ENCODE data around the gene GPC5. TPM values are rescaled to one million over a fixed set of nuclear protein-coding genes. Genes with fewer than 3 reads are reported as not detected.

Gene GPC5
- total and polyA plus RNA-seq, 2 of the 8 experiments (the other 6 are each of a cell fraction or from before 2014, with no cell fraction given), result 0.20 to 0.39 TPM

DNA sequence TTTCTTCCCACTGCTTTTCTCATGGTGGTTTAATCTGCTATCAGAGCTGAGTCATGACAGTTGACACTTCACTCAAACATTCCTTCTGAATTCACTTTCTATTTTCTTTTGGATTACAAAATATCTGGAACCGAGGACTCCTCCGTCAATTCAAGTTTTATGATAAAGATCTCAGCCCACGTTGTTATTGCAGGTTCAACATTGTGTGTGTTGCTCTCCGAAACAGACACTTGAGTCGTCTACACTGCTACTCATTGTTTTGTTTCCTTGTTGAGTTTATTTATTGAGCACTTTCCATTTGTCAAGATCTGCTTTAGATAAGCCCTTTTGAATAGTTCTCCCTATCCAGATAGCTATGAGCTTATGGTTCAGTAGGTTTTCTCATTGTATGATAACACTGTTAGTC lies 1192.1 kb downstream of the GPC5 start:
- Histone ChIP-seq H2BK20ac (ENCODE audit: low read length) (no peak overlapping the region), H4K20me1 (replicated peaks in 1 of 2; ENCODE audit: control insufficient read depth in 1 of 2, insufficient read depth in 2 of 2, low read length in 2 of 2) (no peaks in the 10 kb centered on the region), H4K91ac (replicated peaks; ENCODE audit: insufficient read length, low read length) (no peak overlapping the region), H2BK120ac (replicated peaks; ENCODE audit: low read depth, low read length) (no peak overlapping the region), H4K5ac (ENCODE audit: insufficient read length, low read depth, low read length) (no peak overlapping the region), H3K4me1 (replicated peaks in 1 of 4; ENCODE audit: control insufficient read depth in 3 of 4, insufficient read depth in 4 of 4, low read length in 3 of 4) (no peaks in the 10 kb centered on the region), H3K4me3 (ENCODE audit: extremely low read depth in 1 of 4, insufficient read depth in 2 of 4, low read depth in 3 of 4, low read length in 4 of 4) (no peak overlapping the region), H3K56ac (replicated peaks; ENCODE audit: insufficient read length, low read depth, low read length) (no peak overlapping the region), H3K4ac (replicated peaks; ENCODE audit: insufficient read length, low read depth, low read length) (no peak overlapping the region), H3K23ac (ENCODE audit: insufficient read length) (no peak overlapping the region), H3K18ac (ENCODE audit: extremely low read depth, low read length) (no peak overlapping the region), H2AK5ac (ENCODE audit: low read depth, low read length) (no peak overlapping the region), H3K9me3 (ENCODE audit: insufficient read depth in 2 of 2, low read depth in 1 of 2, low read length in 1 of 2) (no peaks in the 10 kb centered on the region), H2BK12ac (ENCODE audit: low read depth, low read length) (no peak overlapping the region), H2BK5ac (ENCODE audit: low read depth, low read length) (no peak overlapping the region), H3K4me2 (ENCODE audit: insufficient read depth in 1 of 2, low read depth in 2 of 2, low read length in 2 of 2) (no peak overlapping the region), H3K9ac (replicated peaks in 1 of 4; ENCODE audit: extremely low read depth in 1 of 4, low read depth in 3 of 4, low read length in 3 of 4) (no peak overlapping the region), H3K27me3 (replicated peaks in 1 of 4; ENCODE audit: control insufficient read depth in 3 of 4, extremely low read depth in 1 of 4, insufficient read depth in 3 of 4, low read length in 3 of 4) (no peaks in the 10 kb centered on the region), H3K79me2 (ENCODE audit: control insufficient read depth in 1 of 2, insufficient read depth in 2 of 2, low read length in 2 of 2) (no peaks in the 10 kb centered on the region), H2BK15ac (ENCODE audit: low read length) (no peak overlapping the region), H3K36me3 (ENCODE audit: control insufficient read depth in 2 of 4, insufficient read depth in 4 of 4, low read length in 3 of 4) (no peaks in the 10 kb centered on the region), H2AFZ (ENCODE audit: low read length) (peak overlapping the region; percentile 9; the same call in 1 of the 2 replicates), H4K8ac (ENCODE audit: extremely low read depth, insufficient read depth, low read length) (no peak overlapping the region), H3K14ac (ENCODE audit: insufficient read length) (no peak overlapping the region), H3K79me1 (ENCODE audit: low read depth, low read length) (no peaks in the 10 kb centered on the region), H3K27ac (ENCODE audit: low read depth, low read length) (no peak overlapping the region), H3K23me2 (ENCODE audit: low read depth, low read length) (no peaks in the 10 kb centered on the region)
- FAIRE-seq (no peak), DNase-seq (ENCODE audit: low read depth in 1 of 2, low spot score in 2 of 2) (no peak)
- POLR2A ChIA-PET (ENCODE audit: partially characterized antibody), result no interaction called here
- 97% methylated on average over 5 of the region's 5 CpGs; no CpG with 5 or more reads in 1 of the 2 experiments for WGBS, 2 experiments (ENCODE audit: extremely low coverage in 1 of 2, insufficient coverage in 1 of 2, insufficient read length in 1 of 2, insufficient replicate concordance in 2 of 2, low coverage in 1 of 2, low lambda C conversion rate in 2 of 2, missing lambda C conversion rate in 1 of 2)
- CTCF ChIA-PET (ENCODE audit: partially characterized antibody), result interaction anchor here (0.6 to 0.9 kb wide), 2 partner anchors 17 to 1481 kb away, joined by 3 read pairs; no protein-coding TSS in a partner anchor
- TF ChIP-seq KDM1A (IDR thresholded peaks at IDR 0.05; ENCODE audit: borderline replicate concordance, low read length) (no peak), KDM4A (IDR thresholded peaks at IDR 0.05; ENCODE audit: low read depth, low read length, severe bottlenecking) (no peak), CEBPB (IDR thresholded peaks at IDR 0.05; ENCODE audit: low read depth, low read length) (no peak), RNF2 (IDR thresholded peaks at IDR 0.05; ENCODE audit: borderline replicate concordance, low read depth, low read length, missing control alignments, poor library complexity, severe bottlenecking) (no peak), HDAC6 (IDR thresholded peaks at IDR 0.05; ENCODE audit: low read depth, low read length) (no peak), TAF7 (optimal IDR thresholded peaks at IDR 0.05; ENCODE audit: borderline replicate concordance, low read depth, low read length) (no peak)

Data from H1 (cell line).